OCI-LY3 (cell line): ENCODE measurements around the gene ATP10B.

Experiments
- CTCF ChIP-seq: fragments of 200-600, 300-600 bp; sonication (generic); IDR thresholded peaks from 2 replicates; pipeline ENCODE4 v1.5.1; 2014; ENCODE audit warnings: antibody characterized with exemption, low read length, low read depth
- EZH2phosphoT487 ChIP-seq: fragments of 200-600 bp; shearing (Covaris generic); IDR thresholded peaks from 2 replicates; pipeline ENCODE4 v1.6.1; 2018; ENCODE audit warnings: antibody characterized with exemption, mixed run types, low read depth

- TF ChIP-seq CTCF, result no peak
- no peak for TF ChIP-seq EZH2phosphoT487
Observed at GRCh38 chr5:160640406-160640805, 211.6 kb downstream of the ATP10B start.
